SKM-1 treated with dmso at 0.1 percent for 144 hours (cell line): ENCODE data around the gene SOAT2.

Source experiments
- DNase-seq: peaks from one replicate; lab custom pipeline; 2025; ENCODE audit not compliant: unreplicated experiment; lab: John Stamatoyannopoulos, UW

SOAT2 gene

GRCh38 chr12:53102883-53103807 lies at the start of gene SOAT2:
Gene SOAT2 (plus strand): TSS chr12:53103486. CDS start chr12:53103578, 92 bp downstream.
- DNase-seq = no peak

GRCh38 chr12:53054112-53054878 lies 49.0 kb upstream of the SOAT2 start:
- DNase-seq = peak; percentile 41

- DNase-seq = no peak
Measured at GRCh38 chr12:53055471-53056266, 47.6 kb upstream of the SOAT2 start.

GRCh38 chr12:53056296-53056695 lies 47.0 kb upstream of the SOAT2 start:
- DNase-seq = no peak

GRCh38 chr12:53056901-53057300 lies 46.4 kb upstream of the SOAT2 start:
- DNase-seq = no peak

- no peak for DNase-seq
Measured at GRCh38 chr12:53057816-53058500, 45.3 kb upstream of the SOAT2 start.

- DNase-seq = no peak
Measured at GRCh38 chr12:53058674-53059433, 44.4 kb upstream of the SOAT2 start.

- no peak for DNase-seq
Measured at GRCh38 chr12:53059434-53060063, 43.7 kb upstream of the SOAT2 start.

GRCh38 chr12:53060064-53060720 lies 43.1 kb upstream of the SOAT2 start:
- DNase-seq = no peak

GRCh38 chr12:53060721-53061276 lies 42.5 kb upstream of the SOAT2 start:
- no peak for DNase-seq

GRCh38 chr12:53061404-53062010 lies 41.8 kb upstream of the SOAT2 start:
- no peak for DNase-seq

- DNase-seq = no peak
Measured at GRCh38 chr12:53062011-53062961, 41.0 kb upstream of the SOAT2 start.

- no peak for DNase-seq
Measured at GRCh38 chr12:53062977-53063707, 40.1 kb upstream of the SOAT2 start.

- no peak for DNase-seq
Measured at GRCh38 chr12:53063708-53064612, 39.3 kb upstream of the SOAT2 start.
